Activated T-cell treated with anti-CD3 and anti-CD28 coated beads for 4 hours (primary cell): ENCODE results near the gene UMODL1.

Experiments
- DNase-seq: peaks from one replicate; pipeline ENCODE4 v3.0.0-alpha.2; 2020

UMODL1 gene

GRCh38 chr21:42141643-42142042 is 70.5 kb downstream of the UMODL1 start:
- DNase-seq, result no peak

GRCh38 chr21:42142141-42142540 is 71.0 kb downstream of the UMODL1 start:
- DNase-seq, result no peak

GRCh38 chr21:42142627-42143026 is 71.5 kb downstream of the UMODL1 start:
- no peak for DNase-seq

- no peak for DNase-seq
Measured at GRCh38 chr21:42143111-42143510, 72.0 kb downstream of the UMODL1 start.

- no peak for DNase-seq
Measured at GRCh38 chr21:42144221-42144620, 73.1 kb downstream of the UMODL1 start.

GRCh38 chr21:42144679-42145568 is 73.8 kb downstream of the UMODL1 start:
- no peak for DNase-seq

GRCh38 chr21:42145569-42146272 is 74.6 kb downstream of the UMODL1 start:
- DNase-seq, result peak; percentile 50

- no peak for DNase-seq
Measured at GRCh38 chr21:42146273-42146805, 75.2 kb downstream of the UMODL1 start.

- no peak for DNase-seq
Measured at GRCh38 chr21:42146821-42147220, 75.7 kb downstream of the UMODL1 start.

- DNase-seq, result no peak
Measured at GRCh38 chr21:42147386-42148020, 76.4 kb downstream of the UMODL1 start.

- DNase-seq, result no peak
Measured at GRCh38 chr21:42148097-42148496, 77.0 kb downstream of the UMODL1 start.

- no peak for DNase-seq
Measured at GRCh38 chr21:42148584-42148983, 77.5 kb downstream of the UMODL1 start.

GRCh38 chr21:42149656-42150473 is 78.7 kb downstream of the UMODL1 start:
- DNase-seq, result no peak

GRCh38 chr21:42150474-42151085 is 79.5 kb downstream of the UMODL1 start:
- DNase-seq, result no peak

- no peak for DNase-seq
Measured at GRCh38 chr21:42151148-42151947, 80.2 kb downstream of the UMODL1 start.

- no peak for DNase-seq
Measured at GRCh38 chr21:42151948-42152220, 80.8 kb downstream of the UMODL1 start.

- DNase-seq, result no peak
Measured at GRCh38 chr21:42153046-42153686, 82.0 kb downstream of the UMODL1 start.

- DNase-seq, result no peak
Measured at GRCh38 chr21:42153746-42154145, 82.6 kb downstream of the UMODL1 start.

- DNase-seq, result no peak
Measured at GRCh38 chr21:42154237-42155044, 83.3 kb downstream of the UMODL1 start.
